HG03280 (cell line): ENCODE measurements around the gene GCNT2.
"Not testable (repeated sequence)": the region's sequence is repeated elsewhere in the genome, so short reads cannot be mapped to it uniquely, and the experiment has no call there.

ENCODE experiments used
- ATAC-seq: cut with Tn5 transposase; IDR thresholded peaks from one replicate; pipeline ENCODE4 v1.9.1; 2021; ENCODE audit warnings: mild to moderate bottlenecking, moderate library complexity; ENCODE audit not compliant: unreplicated experiment

GCNT2 gene

DNA sequence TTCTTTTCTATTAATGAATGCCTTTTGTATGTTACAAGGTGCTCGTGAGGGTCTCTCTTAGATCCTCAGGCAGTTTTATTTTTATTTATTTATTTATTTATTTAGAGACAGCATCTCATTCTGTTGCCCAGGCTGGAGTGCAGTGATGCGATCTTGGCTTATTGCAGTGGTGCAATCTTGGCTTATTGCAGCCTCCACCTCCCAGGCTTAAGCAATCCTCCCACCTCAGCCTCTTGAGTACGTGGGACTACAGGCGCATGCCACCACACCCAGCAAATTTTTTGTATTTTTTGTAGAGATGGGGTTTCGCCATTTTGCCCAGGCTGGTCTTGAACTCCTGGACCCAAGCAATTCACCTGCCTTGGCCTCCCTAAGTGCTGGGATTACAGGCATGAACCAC is 79.5 kb downstream of the GCNT2 start:
- not testable (repeated sequence) for ATAC-seq

DNA sequence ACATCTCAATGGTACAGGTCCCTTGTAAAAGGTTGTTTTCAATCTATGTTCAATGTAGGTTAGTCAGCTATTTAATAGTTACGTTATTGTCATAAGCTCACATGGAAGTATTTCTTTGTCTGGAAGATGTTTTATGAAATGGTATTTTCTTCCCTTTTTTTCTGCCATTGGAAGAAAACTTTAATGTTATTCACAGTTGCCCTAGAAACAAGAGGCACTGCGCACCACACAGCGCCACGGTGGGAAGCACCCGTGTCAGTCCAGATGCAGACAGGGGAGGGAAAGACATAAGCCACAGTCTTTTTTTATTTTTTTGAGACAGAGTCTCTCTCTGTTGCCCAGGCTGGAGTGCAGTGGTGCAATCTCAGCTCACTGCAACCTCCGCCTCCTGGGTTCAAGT is 82.1 kb downstream of the GCNT2 start:
- ATAC-seq = no peak

DNA sequence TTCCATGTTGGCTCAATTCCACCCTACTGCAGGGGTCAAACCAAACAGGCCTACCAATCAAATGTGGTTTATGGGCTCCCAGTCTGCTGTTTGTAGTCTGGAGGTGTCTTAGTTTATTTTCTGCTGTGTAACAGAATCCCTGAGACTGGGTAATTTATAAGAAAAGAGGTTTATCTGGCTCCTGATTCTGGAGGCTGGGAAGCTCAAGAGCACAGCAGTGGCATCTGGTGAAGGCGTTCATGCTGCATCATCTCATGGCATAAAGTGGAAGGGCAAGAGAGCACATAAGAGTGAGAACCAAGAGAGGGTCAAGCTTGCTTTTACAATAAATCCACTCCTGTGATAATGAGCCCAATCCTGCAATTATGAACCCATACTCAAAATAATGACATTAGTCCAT is 87.9 kb downstream of the GCNT2 start:
- ATAC-seq = no peak

DNA sequence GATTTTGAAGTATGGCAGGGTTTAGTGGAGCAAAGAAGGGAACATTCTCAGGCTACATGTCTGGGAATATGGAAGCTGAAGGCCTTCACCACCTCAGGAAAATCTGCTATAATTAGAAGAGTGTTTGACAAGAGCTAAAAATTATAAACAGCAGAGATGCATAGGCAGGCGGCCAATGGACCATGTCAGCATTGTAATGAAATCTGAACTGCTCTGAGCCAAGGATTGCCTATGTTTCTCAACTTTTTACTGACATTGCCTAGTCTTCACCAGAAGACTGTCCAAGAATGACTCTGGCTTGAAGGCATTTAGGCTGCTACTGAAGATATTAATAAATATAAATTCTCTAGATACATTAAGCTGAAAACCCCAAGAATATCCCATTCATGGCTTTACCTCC is 89.1 kb downstream of the GCNT2 start:
- no peak for ATAC-seq

DNA sequence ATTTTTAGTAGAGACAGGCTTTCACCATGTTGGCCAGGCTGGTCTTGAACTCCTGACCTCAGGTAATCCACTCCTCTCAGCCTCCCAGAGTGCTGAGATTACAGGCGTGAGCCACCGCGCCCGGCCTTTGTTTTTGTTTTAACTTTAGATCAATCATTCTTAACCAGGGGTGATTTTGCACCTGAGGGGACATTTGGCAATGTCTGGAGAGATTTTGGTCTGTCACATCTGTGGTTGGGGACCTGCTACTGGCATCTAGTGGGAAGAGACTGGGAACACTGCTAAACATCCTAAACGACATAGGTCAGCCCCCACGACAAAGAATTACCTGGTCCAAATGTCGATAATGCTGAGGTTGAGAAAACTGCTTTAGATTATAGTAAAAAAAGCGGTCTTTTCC is 91.0 kb downstream of the GCNT2 start:
- ATAC-seq = no peak

DNA sequence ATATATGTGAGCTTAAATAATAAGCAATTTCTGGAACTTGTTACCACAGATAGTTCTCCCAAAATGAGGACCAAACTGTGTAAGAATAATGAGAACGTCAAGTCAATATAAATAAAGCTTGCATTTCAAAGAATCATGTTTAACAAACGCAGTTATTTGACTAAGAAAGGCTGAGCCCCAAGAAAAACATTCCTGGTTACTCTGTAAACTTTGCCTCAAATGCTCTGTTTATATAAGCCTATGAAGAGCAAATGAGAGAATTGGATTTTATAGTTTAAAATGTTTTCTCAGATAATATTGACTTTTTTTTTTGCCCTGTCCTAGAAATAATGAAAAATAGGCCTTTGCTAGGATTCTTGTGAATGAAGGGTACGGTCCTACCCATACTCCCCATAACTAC is 91.9 kb downstream of the GCNT2 start:
- ATAC-seq = no peak

DNA sequence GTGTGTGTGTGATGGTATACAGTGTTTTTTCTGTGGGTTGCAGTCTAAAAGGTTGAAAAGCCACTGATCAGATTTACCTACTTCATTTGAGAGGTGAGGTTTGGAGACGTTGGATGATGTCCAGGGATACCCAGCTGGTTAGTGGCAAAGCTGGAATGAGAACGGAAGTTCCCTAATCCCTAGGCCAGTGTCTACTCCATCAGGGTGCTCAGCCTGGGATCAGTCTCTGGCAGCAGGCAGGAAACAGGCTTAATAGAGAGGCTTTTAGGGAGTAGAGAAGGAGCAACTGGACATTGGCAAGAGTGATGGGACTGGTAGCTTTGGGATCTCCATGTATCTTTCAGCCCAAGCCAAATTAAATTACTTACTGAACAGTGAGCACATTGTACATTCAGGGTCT is 92.6 kb downstream of the GCNT2 start:
- no peak for ATAC-seq

DNA sequence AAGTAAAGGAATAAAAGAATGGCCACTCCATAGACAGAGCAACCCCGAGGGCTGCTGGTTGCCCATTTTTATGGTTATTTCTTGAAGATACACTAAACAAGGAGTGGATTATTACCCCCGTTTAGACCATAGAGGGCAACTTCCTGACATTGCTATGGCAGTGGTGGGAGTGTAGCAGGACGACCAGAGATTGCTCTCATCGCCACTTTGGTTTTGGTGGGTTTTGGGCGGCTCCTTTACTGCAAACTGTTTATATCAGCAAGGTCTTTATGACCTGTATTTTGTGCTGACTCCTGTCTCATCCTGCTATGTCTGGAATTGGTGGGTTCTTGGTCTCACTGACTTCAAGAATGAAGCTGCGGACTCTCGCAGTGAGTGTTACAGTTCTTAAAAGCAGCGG is 94.5 kb downstream of the GCNT2 start:
- ATAC-seq = no peak

DNA sequence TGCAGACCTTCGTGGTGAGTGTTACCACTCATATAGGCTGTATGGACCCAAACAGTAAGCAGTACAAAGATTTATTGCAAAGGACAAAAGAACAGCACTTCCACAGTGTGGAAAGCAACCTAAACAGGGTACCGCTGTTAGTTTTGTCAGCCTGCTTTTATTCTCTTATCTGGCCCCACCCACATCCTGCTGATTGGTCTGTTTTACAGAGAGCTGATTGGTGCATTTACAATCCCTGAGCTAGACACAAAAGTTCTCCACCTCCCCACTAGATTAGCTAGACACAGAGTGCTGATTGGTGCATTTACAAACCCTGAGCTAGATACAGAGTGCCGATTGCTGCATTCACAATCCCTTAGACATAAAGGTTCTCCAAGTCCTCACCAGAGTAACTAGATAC is 95.1 kb downstream of the GCNT2 start:
- not testable (repeated sequence) for ATAC-seq

DNA sequence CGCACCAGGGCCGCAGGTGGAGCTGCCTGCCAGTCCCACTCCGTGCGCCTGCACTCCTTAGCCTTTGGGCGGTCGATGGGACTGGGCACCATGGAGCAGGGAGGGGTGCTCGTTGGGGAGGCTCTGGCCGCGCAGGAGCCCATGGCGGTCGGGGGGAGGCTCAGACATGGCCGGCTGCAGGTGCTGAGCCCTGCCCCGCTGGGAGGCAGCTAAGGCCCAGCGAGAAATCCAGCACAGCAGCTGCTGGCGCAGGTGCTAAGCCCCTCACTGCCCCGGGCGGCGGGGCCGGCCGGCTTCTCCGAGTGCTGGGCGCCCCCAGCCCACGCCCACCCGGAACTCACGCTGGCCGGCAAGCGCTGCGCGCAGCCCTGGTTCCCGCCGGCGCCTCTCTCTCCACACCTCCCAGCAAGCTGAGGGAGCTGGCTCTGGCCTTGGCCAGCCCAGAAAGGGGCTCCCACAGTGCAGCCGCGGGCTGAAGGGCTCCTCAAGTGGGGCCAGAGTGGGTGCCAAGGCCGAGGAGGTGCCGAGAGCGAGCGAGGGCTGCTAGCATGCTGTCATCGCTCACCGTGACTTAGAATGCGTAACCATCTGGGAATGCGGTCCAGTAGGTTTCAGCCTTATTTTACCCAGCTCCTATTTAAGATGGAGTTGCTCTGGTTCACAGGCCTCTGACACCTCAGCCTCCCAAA is 96.0 kb downstream of the GCNT2 start:
- no peak for ATAC-seq

DNA sequence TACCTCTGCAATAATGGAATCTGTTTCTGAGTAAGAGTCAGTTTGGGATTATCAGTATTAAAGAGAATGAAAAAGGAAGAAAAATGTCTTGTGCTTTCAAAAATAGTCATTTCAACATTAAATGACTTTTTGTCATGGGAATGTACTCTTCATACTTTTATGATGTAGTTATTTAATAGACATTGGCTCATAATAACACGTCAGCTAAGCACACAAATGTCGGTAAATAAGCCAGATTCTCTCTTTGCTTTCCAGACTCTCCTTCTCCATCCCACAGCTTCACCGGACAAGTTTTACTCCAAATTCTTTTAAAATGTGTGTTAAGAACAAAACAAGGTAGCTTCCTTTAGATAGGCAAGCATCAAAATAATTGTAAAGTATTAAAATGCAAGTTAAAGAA is 97.3 kb downstream of the GCNT2 start:
- ATAC-seq = no peak

DNA sequence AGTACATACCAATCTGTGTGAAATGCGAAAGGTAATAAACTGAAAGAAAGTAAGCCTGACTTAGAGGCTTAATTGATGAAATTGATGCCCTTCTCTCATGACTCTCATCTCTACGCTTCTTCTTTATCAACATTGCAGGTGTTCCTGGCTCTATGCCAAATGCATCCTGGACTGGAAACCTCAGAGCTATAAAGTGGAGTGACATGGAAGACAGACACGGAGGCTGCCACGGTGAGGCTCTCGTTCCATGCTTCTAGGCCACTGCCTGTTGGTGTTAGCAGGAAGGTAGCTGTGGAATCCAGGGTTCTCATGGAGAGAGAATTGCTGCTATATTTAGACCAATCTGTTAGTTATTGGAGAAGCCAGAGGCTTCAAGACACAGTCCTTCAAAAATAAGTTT is 100.1 kb downstream of the GCNT2 start:
- no peak for ATAC-seq

DNA sequence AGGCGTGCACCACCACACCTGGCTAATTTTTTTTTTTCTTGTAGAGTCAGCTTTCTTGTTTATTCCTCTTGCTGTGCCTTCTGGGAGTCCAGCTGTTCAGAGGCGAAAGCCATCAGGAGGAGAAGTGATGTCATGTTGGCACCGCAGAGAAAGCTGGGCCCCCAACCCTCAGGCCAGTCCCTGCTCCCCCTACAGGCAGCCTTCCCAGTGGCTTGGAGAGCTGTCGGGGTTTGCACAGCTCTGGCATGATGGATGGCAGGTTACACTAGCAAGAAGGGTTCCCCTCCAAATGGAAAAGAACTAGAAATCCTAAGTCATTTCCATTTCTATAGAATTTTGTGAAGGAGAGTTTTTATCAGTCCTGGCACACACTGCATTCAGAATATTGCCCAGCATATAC is 100.7 kb downstream of the GCNT2 start:
- ATAC-seq = no peak

DNA sequence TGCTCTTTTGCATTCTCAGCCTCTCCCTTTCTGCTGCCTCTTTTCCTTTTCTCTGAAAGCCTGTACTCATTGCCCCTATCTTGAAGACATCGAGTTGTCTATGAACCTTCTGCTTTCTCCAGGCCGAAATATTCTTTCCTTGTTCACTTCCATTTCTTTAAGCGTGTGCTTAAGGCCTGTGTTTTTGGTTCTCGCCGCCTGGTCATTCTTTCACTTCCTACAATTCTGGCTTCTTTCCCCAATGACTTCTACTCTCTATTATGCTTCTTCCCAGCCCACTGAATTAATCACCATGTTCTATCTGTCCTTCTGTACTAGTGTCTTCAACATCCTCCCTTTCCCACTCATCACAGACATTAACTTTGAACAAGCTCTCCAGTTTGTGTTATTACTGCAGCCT is 103.7 kb downstream of the GCNT2 start:
- no peak for ATAC-seq

DNA sequence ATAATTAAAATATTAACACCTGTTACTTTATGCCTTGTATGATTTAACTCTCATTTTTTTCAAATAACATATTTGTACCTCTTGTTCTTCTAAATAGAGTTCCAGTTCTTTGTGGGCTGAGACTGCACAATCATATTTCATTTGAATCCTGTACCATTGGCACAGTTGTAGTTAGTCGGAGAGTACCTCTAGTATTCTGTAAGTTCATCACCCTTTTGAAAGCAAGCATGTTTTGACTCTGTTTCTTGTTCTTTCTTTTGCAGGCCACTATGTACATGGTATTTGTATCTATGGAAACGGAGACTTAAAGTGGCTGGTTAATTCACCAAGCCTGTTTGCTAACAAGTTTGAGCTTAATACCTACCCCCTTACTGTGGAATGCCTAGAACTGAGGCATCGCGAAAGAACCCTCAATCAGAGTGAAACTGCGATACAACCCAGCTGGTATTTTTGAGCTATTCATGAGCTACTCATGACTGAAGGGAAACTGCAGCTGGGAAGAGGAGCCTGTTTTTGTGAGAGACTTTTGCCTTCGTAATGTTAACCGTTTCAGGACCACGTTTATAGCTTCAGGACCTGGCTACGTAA is 105.1 kb downstream of the GCNT2 start:
- peak; percentile 65 for ATAC-seq

DNA sequence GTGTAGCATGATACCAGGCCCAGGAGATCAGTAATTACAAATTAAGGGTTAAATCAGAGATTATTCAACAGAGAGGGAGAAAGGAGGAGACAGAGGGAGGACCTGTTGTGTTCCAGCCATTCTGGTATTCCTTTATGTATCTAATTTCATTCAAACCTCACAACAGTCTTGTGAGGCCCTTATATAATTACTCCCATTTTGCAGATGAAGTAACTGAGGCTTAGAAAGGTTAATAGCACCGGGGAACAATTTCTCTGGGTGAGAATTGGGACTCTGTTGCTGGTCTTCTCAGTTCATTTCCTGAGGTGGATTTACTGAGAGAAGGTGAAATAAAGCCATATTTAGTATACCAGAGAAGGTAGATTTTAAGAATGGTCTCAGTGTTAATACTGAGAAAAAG is 106.6 kb downstream of the GCNT2 start:
- no peak for ATAC-seq

DNA sequence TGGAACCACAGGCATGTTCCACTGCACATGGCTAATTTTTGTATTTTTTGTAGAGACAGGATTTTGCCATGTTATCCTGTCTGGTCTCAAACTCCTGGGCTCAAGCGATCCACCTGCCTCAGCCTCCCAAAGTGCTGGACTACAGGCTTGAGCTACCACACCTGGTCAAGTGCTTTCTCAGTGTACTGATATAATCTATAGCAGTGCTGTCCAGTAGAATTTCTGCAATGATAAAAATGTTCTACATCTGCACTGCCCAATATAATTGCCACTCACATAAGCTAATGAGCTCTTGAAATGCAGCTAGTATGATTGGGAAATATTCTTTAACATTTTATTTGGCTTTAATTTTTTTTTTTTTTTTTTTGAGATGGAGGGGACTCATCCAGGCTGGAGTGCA is 109.0 kb downstream of the GCNT2 start:
- no peak for ATAC-seq

DNA sequence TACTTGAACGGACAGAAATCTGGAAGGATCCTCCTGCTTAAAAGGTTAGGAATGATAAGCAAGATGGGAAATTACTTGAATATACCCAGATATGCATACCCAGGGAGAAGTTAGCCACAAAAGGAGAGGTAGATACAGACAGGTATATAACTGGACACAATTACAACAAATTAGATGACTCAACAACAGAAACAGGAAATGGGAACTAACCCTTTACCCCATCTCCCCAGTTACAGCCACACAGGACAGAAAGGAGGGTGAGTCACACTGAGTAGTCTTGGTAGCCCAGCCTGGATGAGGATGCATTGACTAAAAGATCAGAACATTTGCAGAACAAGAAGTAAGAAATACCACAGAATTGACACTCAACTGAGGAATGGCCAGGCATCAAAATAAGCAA is 112.1 kb downstream of the GCNT2 start:
- ATAC-seq = peak; percentile 74

DNA sequence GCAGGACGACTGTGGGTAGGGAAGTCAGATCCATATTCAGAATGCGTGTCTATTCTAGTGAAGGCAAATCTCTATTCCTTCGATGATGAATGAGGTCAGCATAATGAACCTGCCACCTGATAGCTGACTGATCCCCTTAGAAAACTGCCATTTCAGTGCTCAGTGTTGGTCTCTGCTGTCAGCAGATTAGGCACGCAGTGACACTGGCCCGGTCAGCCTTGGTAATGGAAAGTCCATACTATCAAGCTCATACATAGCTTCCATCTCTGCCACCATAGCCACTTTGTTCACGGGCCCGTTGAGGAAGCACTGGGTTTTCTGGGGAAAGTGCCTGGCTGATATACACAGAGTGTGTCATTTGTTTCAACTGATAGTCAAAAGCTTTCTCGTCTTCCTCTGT is 119.3 kb downstream of the GCNT2 start:
- ATAC-seq = no peak

DNA sequence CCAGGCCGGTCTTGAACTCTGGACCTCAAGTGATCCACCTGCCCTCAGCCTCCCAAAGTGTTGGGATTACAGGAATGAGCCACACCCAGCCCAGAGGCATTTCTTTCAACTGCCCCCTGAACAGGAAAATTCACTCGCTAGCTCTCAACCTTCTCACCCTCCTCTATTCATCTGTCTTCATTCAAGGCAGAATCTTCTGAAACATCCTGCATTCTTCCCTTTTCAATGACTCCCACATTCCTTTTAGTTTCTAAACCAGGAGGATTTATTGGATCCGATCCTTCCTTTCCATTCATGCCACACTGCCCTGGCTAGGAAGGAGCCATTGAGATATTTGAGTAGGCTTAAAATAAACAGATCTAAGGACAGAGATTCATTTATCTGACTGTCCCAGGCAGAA is 120.4 kb downstream of the GCNT2 start:
- no peak for ATAC-seq

DNA sequence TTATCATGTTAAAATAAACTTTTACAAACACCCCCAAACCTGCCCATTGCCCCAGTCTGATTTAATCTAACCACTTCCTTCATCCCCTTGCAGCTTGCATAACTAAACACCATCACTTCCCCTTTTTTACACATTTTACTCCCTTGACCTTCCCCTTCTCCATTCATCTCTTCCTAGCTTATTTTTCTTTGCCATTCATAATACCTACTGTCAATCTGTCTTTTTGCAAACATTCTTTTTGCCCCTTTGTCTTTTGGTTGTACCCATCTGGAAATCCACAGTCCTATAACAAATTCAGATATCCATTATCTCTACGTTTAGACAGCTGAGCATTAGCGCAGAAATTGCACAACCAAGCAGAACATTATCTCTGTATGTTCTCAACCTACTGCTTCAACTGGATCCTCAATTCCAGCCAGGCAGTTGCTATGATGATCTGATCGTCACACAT is 122.1 kb downstream of the GCNT2 start:
- no peak for ATAC-seq

DNA sequence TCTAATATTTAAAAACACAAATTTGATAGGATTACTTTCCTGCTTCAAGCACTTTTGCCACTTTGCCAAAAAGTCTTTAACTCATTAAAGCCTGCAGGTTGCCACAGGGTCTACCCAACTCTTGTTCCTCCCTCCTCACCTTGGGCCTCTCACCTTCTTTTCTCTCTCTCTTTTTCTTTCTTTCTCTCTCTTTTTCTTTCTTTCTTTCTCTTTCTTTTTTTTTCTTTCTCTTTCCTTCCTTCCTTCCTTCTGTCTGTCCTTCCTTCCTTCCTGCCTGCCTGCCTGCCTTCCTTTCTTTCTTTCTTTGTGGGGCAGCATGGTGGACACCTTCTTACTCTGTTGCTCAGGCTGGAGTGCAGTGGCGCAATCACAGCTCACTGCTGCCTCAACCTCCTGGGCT is 123.1 kb downstream of the GCNT2 start:
- ATAC-seq = no peak

DNA sequence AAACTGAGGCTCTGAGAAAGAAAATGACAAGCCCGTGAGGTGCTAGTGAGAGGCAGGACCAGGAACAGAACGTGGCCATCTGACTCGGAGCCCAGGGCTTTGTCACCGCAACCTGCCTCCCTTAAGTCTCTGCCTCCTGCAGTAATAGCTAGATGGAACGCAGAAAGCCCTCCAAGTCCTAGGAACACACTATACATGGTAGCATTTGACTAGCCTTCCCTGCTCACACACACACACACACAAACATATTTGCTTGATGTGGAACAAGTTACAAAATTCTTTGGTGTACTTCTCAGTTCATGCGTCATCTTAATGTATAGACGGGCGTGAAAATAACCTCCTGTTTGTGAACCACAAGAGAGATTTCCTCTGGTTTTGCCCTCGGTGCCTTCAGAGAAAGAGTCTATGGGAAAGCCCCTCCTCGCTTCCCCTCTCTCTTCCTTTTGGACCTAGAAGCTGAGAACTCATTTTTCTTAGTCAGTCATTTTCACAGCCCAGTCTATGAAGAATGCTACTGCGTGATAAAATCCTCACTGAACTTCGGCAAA is 134.4 kb downstream of the GCNT2 start:
- no peak for ATAC-seq
